Activated CD4-positive, alpha-beta T cell treated with anti-CD3 and anti-CD28 coated beads, Interleukin-2, amount 50 U/mL, for 48 hours (primary cell): ENCODE data around the gene ISG15.
"Not testable (repeated sequence)": the region's sequence is repeated elsewhere in the genome, so short reads cannot be mapped to it uniquely, and the experiment has no call there.

ENCODE experiments used
- DNase-seq, 2 experiments: peaks; one replicate each; pipeline ENCODE4 v3.0.0-alpha.2; 2020

Gene ISG15

DNA sequence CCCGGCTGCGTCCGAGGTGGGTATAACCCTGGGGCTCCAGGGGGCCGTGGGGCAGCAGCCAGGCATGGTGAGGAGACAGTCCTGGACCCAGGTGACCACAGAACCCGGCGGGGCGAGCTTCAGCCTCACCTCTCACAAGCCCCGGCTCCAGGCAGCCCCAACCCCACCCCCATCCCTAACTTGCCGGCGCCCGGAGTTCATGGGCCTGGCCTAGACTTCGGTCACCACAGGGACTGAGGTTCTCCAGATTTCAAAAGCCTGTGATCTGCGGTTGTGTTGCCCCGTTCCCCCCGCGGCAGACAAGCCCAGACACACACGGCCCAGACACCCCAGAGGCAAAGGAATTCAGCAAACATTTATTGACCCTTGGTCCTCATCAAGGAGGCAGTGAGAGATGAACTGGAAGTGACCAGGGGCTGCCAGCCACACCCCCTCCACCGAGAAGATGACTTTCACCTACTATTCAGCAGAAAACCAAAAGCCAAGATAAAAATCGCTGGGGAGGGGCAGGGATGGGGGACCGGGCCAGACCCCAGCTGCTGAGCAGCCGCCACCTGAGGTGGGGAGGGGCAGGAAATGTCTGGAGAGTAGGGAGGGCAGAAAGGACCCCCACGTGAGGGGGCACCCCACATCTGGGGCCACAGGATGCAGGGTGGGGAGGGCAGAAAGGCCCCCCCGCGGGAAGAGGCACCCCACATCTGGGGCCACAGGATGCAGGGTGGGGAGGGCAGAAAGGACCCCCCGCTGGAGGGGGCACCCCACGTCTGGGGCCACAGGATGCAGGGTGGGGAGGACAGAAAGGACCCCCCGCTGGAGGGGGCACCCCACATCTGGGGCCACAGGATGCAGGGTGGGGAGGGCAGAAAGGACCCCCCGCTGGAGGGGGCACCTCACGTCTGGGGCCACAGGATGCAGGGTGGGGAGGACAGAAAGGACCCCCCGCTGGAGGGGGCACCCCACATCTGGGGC is 17.3 kb upstream of the ISG15 start:
- DNase-seq = no peak

DNA sequence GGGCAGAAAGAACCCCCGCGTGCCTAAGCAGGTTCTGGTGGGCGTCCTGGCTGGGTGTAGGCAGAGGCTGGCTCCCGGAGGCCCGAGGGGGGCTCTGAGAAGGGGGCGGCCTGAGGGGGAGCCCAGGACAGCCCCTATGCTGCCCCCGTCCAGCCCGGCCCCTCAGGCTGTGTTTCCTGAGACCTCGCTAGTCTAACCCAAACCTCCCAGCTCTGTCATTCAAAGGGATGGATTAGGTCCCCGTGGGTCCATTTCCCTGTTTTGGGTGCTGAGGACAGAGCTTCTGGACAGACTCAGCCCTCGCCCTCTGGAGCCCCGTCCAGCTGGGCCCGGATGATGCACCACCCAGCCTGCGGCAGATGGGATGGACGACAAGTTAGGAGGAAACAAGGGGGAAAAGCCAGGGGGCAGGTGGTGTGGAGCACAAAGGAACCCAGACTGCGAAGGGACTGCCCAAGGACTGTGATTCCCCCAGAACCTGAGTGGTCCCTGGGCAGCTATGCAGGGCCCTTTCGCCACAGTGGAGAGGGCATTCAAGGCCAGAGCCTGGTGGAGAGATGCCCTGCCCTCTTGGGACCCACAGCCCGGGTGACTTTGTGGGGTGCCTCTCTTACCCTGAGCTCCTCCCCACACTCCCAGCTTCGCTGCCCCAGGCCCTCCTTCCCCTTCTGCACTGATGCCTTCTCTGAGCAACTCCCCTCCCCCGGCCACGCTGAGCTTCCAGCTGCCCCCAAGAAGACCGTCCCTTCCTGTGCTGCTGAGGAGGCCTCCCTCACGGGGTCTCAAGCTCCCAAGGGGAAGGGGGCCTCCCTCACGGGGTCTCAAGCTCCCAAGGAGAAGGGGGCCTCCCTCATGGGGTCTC is 16.2 kb upstream of the ISG15 start:
- DNase-seq = no peak

DNA sequence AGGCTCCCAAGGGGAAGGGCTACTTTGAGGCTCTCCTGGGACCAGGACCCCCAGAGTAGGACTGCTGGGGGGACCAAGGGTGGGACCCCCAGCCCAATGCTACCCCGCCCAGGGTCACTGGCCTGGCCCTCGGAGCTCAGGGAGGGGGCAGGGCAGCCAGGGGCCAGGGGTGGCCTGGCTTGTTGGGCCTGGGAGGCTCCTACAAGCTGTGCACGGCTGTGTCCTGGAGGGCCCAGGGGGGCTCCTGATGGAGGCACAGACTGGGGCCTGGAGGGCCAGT is 15.6 kb upstream of the ISG15 start:
- no peak for DNase-seq

DNA sequence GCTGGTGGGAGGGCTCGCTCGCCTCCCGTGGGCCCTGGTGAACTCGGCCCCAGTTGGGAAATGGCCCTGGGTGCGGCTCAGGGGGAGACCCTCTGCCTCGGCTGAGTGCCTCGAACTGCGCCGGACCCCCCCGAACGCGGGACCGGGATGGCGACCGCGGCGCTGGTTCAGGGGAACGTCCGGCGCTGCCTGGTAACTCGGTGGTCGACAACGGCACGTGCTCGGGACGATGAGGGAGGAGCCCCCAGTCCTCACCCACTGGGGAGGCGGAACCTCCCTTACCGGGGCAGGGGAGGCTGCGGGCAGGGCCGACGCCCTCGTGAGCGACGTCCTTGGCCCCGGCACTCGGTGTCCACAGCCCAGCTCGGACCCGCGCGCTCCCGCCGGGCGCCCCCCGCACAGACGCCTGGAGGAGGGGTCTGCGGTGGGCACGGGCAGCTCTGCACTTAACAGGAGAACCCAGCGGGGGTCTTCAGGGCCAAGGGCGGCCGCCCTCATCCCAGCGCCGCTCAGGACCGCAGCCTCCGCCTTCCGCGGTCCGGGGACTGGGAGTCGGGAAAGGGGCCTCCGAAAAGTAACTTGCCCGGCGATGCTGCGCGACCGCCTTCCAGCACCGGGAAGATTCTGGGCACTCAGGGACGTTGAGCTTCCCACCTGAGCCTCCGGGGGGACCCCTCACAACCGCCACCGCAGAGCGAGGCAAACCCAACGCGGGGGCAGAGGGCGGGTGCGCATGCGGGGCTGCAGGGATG is 15.1 kb upstream of the ISG15 start:
- DNase-seq = no peak

DNA sequence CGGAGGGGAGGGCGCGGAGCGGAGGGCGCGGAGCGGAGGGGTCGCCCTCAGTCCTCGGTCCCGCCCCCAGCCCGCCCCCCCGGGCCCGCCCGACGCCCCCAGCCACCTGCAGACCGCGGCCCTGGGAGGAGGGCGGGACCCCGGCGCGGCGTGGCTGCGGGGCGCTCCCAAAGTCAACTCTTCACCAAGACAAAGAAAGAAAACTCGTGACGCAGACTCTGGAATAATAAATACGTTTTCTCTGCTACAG is 14.6 kb upstream of the ISG15 start:
- DNase-seq = no peak

DNA sequence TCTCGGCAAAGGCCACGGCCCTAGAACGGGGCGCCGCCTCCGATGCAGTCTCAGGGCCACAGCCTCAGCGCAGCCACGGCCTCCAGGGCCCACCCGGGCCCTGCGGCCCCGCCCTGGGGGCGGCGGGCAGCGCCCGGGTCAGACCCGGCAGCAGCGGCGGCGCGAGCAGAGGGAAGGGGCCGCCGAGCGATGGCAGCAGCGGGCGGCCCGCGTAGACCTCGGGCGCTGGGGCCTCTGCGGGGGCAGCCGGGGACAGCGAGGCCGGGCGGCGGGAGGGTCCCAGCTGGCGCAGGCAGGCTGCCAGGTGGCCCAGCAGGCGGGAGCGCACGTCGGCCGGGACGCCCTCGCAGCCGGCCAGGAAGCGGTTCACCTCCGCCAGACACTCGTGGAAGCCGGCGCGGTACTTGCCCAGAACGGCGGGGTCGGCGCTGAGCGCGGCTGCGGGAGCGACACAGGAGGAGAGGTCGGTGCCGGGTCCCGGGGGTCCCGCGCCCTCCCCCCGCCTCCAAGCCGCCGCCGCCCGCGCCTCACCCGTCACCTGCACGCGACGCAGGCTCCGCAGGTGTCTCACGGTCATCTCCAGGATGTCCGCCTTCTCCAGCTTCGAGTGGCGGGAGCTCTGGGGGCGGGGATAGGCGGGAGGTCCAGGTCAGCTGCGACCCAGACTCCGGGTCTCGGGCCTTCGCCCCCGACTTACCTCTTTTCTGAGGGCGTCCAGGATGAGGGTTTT is 14.1 kb upstream of the ISG15 start:
- peak in 1 of 2 experiments; percentile 24 for DNase-seq

DNA sequence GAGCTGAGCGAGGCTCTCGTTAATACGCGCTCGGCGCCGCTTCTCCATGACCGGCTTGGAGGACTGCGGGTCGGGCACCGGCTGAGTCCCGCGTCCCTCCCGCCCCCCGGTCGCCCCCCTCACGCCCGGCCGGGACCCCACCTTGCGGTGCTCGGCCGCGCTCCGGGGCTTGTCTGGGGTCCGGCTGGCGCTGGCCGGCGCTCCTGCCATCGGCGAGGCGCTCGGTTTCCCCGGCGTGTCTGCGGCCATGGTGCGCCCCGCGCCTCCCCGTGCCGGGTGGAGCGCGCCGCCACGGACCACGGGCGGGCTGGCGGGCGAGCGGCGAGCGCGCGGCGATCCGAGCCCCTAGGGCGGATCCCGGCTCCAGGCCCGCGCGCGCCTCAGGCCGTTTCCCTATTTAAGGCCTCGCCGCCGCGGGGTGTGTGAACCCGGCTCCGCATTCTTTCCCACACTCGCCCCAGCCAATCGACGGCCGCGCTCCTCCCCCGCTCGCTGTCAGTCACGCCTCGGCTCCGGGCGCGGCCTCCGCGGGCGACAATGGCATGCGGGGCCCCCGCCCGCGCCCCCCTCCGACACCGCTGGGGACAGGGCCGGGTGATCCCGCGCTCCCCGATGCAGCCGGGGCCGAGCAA is 13.5 kb upstream of the ISG15 start, which contains the start of gene HES4:
HES4 (minus strand) TSS at position 373 of the 632 bp plus-strand sequence; CDS start at position 249, 124 bp downstream.
- DNase-seq = peak; percentile 71 to 73

DNA sequence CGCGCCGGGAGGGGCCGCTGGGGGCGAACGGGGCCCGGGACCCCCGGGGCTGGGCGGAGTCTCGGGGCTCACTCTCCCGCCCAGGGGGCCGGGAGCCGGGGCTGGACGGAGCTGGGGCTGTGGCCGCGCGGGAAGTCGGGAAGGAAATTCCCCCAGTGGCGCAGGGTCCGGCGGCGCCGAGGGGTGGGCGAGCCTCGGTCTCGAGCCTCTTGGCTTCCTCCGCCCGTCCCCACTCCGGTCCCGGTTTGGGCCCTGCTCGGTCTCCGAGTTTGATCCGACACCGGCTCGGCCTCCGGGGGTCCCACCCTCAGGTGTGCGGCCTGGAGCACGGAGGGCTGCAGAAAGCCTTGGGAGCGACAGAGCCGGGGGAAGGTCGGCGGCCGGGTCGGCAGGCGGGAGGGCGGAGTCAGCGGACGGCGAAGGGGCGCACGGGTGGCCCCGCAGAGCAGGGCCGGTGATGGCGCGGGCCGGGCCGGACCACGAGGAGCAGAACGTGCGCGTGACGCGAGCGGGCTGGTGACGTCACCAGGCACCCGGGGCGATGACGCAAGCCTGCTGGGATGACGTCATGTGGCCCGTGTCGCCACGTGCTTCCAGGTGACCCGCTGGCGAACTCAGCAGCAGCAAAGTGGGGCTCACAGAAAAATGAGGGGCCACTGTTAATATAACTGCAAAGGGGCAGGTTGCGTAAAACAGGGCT is 12.8 kb upstream of the ISG15 start:
- DNase-seq = peak; percentile 68 to 69

DNA sequence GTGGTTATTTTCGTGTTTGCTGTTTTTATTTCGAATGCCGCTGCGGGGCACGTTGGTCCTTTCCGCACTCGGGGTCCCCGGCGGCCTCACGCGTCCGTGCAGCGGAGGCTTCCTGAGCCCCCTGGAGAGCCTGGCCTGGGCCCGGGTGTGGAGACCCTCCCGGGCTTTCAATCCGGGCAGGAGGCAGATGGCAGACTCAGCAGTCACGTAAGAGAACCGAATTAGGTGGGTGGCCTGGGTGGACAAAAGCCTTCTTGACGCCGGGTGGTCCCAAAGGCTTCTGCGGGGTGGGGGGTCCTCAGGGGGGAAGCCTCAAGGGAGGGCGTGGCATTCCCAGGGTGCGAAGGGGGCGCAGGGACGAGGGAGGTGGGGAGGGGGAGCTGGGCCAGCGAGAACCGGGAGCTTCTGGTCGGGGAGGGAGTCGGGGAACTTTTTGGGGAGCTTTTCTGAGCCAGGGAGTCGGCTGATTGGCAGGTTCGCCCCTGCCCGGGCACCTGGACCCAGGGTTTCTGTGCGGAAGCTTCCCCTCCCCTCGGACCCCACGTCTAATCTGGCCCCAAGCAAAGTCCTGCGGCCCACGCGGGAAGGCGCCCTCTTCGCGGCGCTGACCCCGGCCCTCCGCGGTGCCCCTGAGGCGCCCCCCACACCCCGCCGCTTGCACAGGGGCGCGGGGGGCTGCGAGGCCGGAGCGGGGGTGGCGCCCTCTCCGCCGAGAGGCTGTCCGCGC is 12.1 kb upstream of the ISG15 start:
- DNase-seq = no peak

DNA sequence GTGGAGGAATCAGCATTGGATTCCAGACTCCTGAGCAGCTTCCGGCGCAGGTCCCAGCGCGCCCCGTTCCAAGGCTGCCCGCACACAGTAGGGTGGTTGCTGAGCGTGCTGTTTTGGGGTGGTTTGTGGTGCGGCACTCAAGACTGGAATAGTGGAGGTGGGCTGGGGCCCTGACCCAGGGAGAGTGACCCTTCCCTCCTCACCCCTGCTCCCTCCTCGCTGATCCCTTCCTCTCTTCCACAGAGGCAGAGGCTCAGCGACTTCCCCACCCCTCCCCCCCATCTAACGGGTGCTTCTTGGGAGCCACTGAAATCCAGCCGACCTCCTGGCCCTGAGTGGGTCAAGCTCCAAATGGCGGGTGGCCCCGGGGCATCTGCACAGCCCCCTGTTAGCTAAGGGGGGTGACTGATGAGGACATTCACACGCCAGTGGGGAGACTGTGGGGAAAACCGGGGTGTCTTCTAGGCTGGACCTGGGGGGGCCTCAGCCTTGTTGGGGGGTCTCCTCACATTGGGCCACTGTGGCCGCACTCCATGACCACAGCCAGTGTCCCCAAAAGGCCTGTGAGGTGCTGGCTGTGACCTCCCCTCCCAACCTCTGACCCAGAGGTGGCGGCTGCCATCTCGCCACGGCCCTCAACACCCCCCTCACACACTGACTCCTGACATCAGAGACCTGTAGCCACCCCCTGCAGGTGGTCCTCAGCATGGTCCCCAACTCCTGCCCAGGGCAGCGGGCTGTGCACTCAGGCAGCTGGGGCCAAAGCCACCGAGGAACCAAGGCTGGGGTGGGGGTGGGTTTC is 9.5 kb upstream of the ISG15 start:
- no peak for DNase-seq

DNA sequence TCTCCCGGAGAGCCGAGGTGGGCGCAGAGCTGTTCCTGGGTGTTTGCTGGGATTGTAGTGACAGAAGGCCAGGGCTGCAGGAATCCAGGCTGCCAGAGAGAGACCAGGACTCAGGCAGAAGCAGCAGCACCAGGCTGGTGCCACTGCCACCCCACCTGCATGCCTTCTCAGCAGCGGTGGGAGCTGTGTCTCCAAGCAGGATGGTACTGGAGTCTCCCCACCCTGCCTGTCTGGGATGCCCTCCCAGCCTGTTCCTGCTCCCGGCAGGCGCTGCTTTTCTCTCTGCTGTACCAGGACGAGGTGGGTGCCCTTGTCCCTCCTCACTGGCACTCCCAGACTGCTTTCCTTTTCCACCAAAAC is 8.9 kb upstream of the ISG15 start:
- DNase-seq = no peak

DNA sequence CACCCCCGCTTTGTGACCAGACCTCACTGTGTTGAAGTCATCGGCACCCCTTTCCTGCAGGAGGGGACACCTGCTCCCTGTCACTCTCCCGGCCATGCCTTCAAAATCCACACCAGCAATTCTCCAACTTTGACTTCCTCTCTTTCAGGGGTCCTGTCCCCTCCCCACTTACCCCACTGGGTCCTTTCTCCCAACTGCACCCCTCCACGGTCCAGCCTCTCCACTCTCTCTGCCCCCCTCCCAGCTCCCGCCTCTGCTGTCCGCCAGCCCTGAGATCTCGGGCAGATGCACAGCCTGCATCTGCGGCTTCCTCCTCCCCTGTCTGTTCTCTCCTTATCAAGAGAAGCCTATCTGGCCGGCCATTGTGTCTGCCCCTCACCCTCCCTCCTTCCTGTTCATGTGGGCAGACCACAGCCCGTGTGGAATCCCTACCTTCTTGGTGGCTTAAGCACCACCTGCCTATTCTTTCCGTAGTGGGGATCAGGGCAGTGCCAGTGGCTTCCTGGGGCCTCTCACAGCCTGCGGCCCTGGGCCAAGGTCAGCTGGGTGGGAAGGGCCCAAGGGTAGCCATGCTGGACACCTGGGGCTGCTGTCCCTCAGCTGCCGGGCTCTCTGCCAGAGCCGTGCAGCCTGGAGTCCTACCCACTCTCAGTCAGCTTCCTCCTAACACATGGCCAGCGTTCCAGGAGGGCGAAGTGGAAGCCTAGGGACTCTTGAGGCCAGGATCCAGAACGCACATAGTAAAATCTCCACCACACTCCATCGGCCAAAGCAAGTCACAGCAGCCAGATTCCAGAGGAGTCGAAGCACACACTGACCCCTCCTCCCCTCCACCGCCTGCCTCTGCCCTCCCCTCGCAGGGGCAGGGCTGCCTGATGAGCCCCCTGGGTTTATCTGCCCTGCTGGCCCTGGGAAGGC is 8.3 kb upstream of the ISG15 start:
- no peak for DNase-seq

DNA sequence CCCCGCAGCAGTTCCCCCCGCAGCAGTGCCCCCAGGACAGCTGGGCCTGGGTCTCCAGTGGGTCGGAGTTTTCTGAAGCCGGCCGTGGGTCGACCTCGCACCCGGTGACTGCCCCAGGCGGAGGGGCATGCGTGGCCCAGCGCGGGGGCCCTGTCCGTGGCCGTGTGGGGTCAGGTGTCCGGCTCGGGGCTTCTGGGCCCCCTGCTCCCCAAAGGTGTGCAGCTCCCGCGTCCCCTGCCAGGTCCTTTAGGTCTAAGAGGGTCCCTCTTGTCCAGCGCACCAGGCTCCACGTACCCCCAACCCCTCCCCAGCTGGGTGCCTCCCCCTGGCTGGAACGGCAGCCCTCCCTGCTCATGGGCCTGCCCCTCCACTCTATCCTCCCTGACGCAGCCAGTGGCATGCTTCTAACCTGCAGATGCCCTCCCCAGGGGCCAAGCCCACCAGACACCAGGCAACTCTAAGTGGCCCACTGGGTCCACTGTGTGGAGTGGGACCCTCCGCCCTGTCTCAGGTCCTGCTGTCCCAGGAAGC is 7.5 kb upstream of the ISG15 start:
- DNase-seq = no peak

DNA sequence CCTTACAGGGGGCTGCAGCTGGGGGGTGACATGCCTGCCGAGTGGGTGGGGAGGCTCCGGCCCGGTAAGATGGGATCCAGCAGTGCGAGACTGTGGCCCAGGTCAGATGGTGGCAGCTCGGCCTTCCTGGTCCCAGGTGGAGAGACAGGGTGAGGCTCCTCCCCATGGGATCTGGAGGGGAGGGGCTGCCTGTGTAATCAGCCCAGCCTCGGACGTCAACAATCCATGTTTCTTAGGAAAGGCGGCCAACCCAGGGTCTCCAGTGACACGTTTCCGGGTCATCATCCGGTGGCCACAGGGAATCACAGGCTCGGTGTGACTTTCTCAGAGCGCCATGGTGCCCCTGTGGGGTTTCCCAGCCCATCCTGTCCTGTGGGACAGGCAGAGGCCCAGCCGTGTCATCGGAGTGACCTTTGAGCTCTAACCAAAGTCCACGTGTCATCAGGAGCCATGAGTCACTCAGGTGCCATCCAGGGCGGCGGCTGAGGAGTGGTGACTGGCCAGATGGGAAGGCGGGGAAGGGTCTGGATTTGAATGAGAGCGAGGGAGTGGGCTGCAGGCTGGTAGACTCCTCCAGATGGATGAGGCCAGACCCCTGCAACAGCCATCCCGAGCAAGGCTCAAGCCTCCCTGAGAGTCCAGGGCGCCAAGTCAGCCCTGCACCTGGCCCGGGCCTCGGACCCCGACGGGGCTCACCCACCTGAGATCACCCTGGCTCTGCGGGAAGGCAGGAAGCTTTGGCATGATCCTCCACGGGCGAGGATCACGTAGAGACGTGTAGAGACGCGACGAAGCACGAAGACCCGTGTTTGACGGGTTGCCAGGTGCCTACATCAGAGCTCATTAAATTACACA is 6.8 kb upstream of the ISG15 start:
- no peak for DNase-seq

DNA sequence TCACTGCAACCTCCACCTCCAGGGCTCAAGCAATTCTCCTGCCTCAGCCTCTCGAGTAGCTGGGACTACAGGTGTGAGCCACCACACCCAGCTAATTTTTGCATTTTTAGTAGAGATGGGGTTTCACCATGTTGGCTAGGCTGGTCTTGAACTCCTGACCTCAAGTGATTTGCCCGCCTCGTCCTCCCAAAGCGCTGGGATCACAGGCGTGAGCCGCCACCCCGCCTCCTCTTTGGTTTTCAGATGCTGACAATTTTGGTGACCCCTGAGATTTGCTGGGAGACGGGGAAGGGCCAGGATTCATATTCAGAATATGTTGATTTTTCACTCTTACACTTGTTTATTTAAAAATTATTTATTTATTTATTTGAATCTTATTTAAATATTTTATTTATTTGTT is 3.2 kb upstream of the ISG15 start:
- DNase-seq = not testable (repeated sequence)

DNA sequence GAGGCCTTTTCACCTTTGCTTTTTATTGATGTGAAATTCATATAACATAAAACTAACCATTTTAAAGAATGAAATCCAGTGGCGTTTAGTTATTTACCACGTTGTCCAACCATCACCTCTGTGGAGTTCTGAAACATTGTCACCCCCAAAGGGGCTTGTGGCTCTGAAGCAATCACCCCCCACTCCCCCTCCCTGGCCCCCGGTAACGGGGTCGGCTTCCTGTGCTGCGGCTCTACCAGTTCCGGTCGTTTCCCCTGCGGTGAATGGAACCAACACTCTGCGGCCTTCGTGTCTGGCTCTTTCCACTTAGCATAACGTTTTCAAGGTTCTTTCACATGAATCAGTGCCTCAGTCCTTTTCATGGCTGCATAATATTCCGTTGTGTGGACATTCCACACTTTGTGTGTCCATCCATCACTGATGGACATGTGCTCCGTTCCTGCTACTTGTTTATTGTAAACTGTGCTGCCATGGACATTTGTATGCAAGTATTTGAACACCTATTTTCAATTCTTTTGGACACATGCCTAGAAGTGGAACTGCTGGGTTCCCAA is 1.8 kb upstream of the ISG15 start:
- no peak for DNase-seq

DNA sequence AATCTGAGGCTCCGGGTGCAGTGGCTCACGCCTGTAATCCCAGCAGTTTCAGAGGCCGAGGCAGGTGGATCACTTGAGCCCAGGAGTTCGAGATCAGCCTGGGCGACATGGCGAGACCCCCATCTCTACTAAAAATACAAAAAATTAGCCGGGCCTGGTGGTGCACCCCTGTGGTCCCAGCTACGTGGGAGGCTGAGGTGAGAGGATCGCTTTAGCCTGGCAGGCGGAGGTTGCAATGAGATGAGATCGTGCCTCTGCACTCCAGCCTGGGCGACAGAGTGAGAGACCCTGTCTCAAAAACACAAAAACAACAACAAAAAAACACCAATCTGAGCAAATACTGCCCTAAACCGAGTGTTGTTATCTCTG is 577 bp upstream of the ISG15 start:
- DNase-seq = not testable (repeated sequence)
